Peyer's patch (tissue), 4 donors: ENCODE data around the gene CT45A3.
"Not testable (repeated sequence)": the region's sequence is repeated elsewhere in the genome, so short reads cannot be mapped to it uniquely, and the experiment has no call there.

Experiments
- CTCF ChIP-seq, 6 experiments: fragments of 450-650 bp in 4 of 6; fragments of 200-600 bp in 2 of 6; sonication (generic) in 1 of 6; IDR thresholded peaks; one replicate each; pipeline ENCODE4 v1.5.1; 2017 to 2019; ENCODE audit warnings: antibody characterized with exemption in 6 of 6, mild to moderate bottlenecking in 3 of 6, moderate library complexity in 1 of 6
- POLR2A ChIP-seq, 2 donors: fragments of 450-650 bp; IDR thresholded peaks; one replicate each; pipeline ENCODE4 v1.5.1; 2017; ENCODE audit warnings: antibody characterized with exemption in 2 of 2, mild to moderate bottlenecking in 2 of 2, moderate library complexity in 2 of 2

- not testable (repeated sequence) for TF ChIP-seq CTCF, POLR2A (IDR thresholded peaks at IDR 0.05)
Measured at GRCh38 chrX:135802687-135803086, 34.7 kb upstream of the CT45A3 start, which contains the start of gene CT45A6.
